GM21423 (cell line): ENCODE measurements around the gene AMH.
A peak's percentile ranks its signal among the peaks of the same experiment; 100 is the strongest.

Experiments
- ATAC-seq: cut with Tn5 transposase; IDR thresholded peaks from one replicate; pipeline ENCODE4 v1.9.1; 2021; ENCODE audit warnings: mild to moderate bottlenecking, moderate library complexity; ENCODE audit not compliant: unreplicated experiment

The AMH gene

GRCh38 chr19:2221250-2221831 lies 27.8 kb upstream of the AMH start:
- ATAC-seq = no peak

GRCh38 chr19:2221918-2222317 lies 27.2 kb upstream of the AMH start:
- ATAC-seq = no peak

GRCh38 chr19:2223391-2223790 lies 25.7 kb upstream of the AMH start:
- ATAC-seq = no peak

- ATAC-seq = peak; percentile 57
Measured at GRCh38 chr19:2223959-2224358, 25.2 kb upstream of the AMH start.

- no peak for ATAC-seq
Measured at GRCh38 chr19:2224754-2225349, 24.3 kb upstream of the AMH start.

GRCh38 chr19:2225415-2226050 lies 23.6 kb upstream of the AMH start:
- ATAC-seq = no peak

- ATAC-seq = no peak
Measured at GRCh38 chr19:2226051-2226839, 22.9 kb upstream of the AMH start.

- no peak for ATAC-seq
Measured at GRCh38 chr19:2226840-2227360, 22.2 kb upstream of the AMH start.

GRCh38 chr19:2227415-2228156 lies 21.5 kb upstream of the AMH start:
- ATAC-seq = no peak

GRCh38 chr19:2228157-2229030 lies 20.7 kb upstream of the AMH start:
- no peak for ATAC-seq

- ATAC-seq = no peak
Measured at GRCh38 chr19:2229103-2230032, 19.8 kb upstream of the AMH start.

- no peak for ATAC-seq
Measured at GRCh38 chr19:2230033-2230531, 19.0 kb upstream of the AMH start.

- no peak for ATAC-seq
Measured at GRCh38 chr19:2230807-2231533, 18.2 kb upstream of the AMH start.

GRCh38 chr19:2231621-2232221 lies 17.4 kb upstream of the AMH start:
- no peak for ATAC-seq

GRCh38 chr19:2232286-2233151 lies 16.6 kb upstream of the AMH start:
- ATAC-seq = no peak

GRCh38 chr19:2233601-2234280 lies 15.4 kb upstream of the AMH start:
- no peak for ATAC-seq
